IPS-11a (cell line): ENCODE measurements around the gene CLTA.

ENCODE experiments used
- H3K4me3 ChIP-seq: one replicate; pipeline ENCODE4 v1.5.1; 2013; ENCODE audit warnings: low read depth, low read length, control low read depth

The CLTA gene

GRCh38 chr9:36190388-36191289, at the start of gene CLTA:
TSS of gene CLTA (plus strand) at chr9:36190921. CDS start at chr9:36191057, 136 bp downstream.
- peak within 1 kb of the TSS; percentile 92 for H3K4me3 ChIP-seq

GRCh38 chr9:36141288-36141687, 49.4 kb upstream of the CLTA start:
- no peak overlapping the region for H3K4me3 ChIP-seq

- H3K4me3 ChIP-seq = no peak overlapping the region
Observed at GRCh38 chr9:36141761-36142160, 49.0 kb upstream of the CLTA start.

GRCh38 chr9:36142510-36143244, 48.0 kb upstream of the CLTA start:
- H3K4me3 ChIP-seq = no peak overlapping the region

- H3K4me3 ChIP-seq = no peak overlapping the region
Observed at GRCh38 chr9:36143245-36143641, 47.5 kb upstream of the CLTA start.

- no peak overlapping the region for H3K4me3 ChIP-seq
Observed at GRCh38 chr9:36144309-36145232, 46.1 kb upstream of the CLTA start.

GRCh38 chr9:36145970-36146369, 44.8 kb upstream of the CLTA start:
- no peak overlapping the region for H3K4me3 ChIP-seq

- H3K4me3 ChIP-seq = no peak overlapping the region
Observed at GRCh38 chr9:36146651-36147050, 44.1 kb upstream of the CLTA start.

- no peak overlapping the region for H3K4me3 ChIP-seq
Observed at GRCh38 chr9:36147441-36148175, 43.1 kb upstream of the CLTA start.

GRCh38 chr9:36148311-36149051, 42.2 kb upstream of the CLTA start:
- no peak overlapping the region for H3K4me3 ChIP-seq

- no peak overlapping the region for H3K4me3 ChIP-seq
Observed at GRCh38 chr9:36149197-36149596, 41.5 kb upstream of the CLTA start.

- H3K4me3 ChIP-seq = no peak overlapping the region
Observed at GRCh38 chr9:36150574-36151315, 40.0 kb upstream of the CLTA start.

GRCh38 chr9:36151316-36152210, 39.2 kb upstream of the CLTA start:
- H3K4me3 ChIP-seq = no peak overlapping the region

- no peak overlapping the region for H3K4me3 ChIP-seq
Observed at GRCh38 chr9:36152741-36153438, 37.8 kb upstream of the CLTA start.

- H3K4me3 ChIP-seq = no peak overlapping the region
Observed at GRCh38 chr9:36153746-36154145, 37.0 kb upstream of the CLTA start.

- H3K4me3 ChIP-seq = no peak overlapping the region
Observed at GRCh38 chr9:36154331-36154952, 36.3 kb upstream of the CLTA start.

GRCh38 chr9:36156116-36156515, 34.6 kb upstream of the CLTA start:
- H3K4me3 ChIP-seq = no peak overlapping the region
